A549 (cell line): ENCODE data around the gene NFIA. TPM values are rescaled to one million over a fixed set of nuclear protein-coding genes. Genes with fewer than 3 reads are reported as not detected.

Experiments used
- ATAC-seq, 2 experiments: fragments of 200-7000 bp in 1 of 2; fragments of >200 bp in 1 of 2; cut with Nextera tagmentation in 1 of 2; cut with Tn5 transposase in 1 of 2; 3 replicates each; pipeline versions ENCODE4 v1.8.0 to v1.9.1; 2018 to 2020; ENCODE audit warnings: mild to moderate bottlenecking in 1 of 2, moderate library complexity in 1 of 2
- CTCF ChIA-PET: fragments of 300-600 bp; sonication (Branson Sonifier 250); formaldehyde crosslinking; extraction: SDS; loops from one replicate; lab custom pipeline; 2021; ENCODE audit warnings: antibody characterized with exemption, inconsistent platforms; lab: Yijun Ruan, JAX
- POLR2A ChIA-PET: fragments of 350-600 bp; formaldehyde crosslinking; extraction: SDS; loops from one replicate; lab custom pipeline; 2021; ENCODE audit warnings: antibody characterized with exemption, inconsistent platforms; lab: Yijun Ruan, JAX
- DNase-seq, 2 experiments: peaks; one replicate each; pipeline versions ENCODE4 v3.0.0 to v3.0.0-alpha.2; 2011 to 2016; ENCODE audit warnings: low read depth in 1 of 2, low spot score in 1 of 2
- FAIRE-seq: peaks from 2 replicates; lab custom pipeline; 2011; peaks lifted over from hg19 to GRCh38; lab: Jason Lieb, UNC
- H3K27ac ChIP-seq, 2 experiments: fragments of >200 bp; sonication (Bioruptor Twin); formaldehyde crosslinking; 3 replicates each; pipeline ENCODE4 v1.5.1; 2016 to 2017
- H3K4me1 ChIP-seq: fragments of >200 bp; sonication (Bioruptor Twin); formaldehyde crosslinking; 3 replicates; pipeline ENCODE4 v1.6.1; 2016
- H3K4me2 ChIP-seq: fragments of >200 bp; sonication (Bioruptor Twin); formaldehyde crosslinking; 3 replicates; pipeline ENCODE4 v1.6.1; 2016
- H3K4me3 ChIP-seq: fragments of >200 bp; sonication (Bioruptor Twin); formaldehyde crosslinking; 3 replicates; pipeline ENCODE4 v1.5.1; 2016
- H3K9me3 ChIP-seq: fragments of >200 bp; sonication (Bioruptor Twin); formaldehyde crosslinking; 3 replicates; pipeline ENCODE4 v1.6.1; 2016
- BHLHE40 ChIP-seq: IDR thresholded peaks from 2 replicates; pipeline ENCODE4 v1.6.1; 2012; ENCODE audit warnings: low read depth, low read length, inconsistent platforms
- CBX8 ChIP-seq: fragments of 200-600 bp; sonication (generic); IDR thresholded peaks from 2 replicates; pipeline ENCODE4 v1.6.1; 2016
- CHD4 ChIP-seq: fragments of 200-600 bp; sonication (generic); IDR thresholded peaks from 2 replicates; pipeline ENCODE4 v1.6.1; 2016; ENCODE audit warnings: antibody characterized with exemption, mild to moderate bottlenecking, borderline replicate concordance
- E2F6 ChIP-seq: IDR thresholded peaks from 2 replicates; pipeline ENCODE4 v1.6.1; 2012; ENCODE audit warnings: low read depth, borderline replicate concordance
- EHMT2 ChIP-seq: fragments of 200-600 bp; sonication (generic); IDR thresholded peaks from 2 replicates; pipeline ENCODE4 v1.6.1; 2016; ENCODE audit warnings: antibody characterized with exemption, low read depth, mild to moderate bottlenecking, moderate library complexity
- ELK1 ChIP-seq: fragments of 150-350 bp; IDR thresholded peaks from 2 replicates; pipeline ENCODE4 v1.6.1; 2014; ENCODE audit warnings: low read depth, mild to moderate bottlenecking, low read length
- ESRRA ChIP-seq: fragments of 150-350 bp; IDR thresholded peaks from 2 replicates; pipeline ENCODE4 v1.6.1; 2014; ENCODE audit warnings: mild to moderate bottlenecking, low read length, borderline replicate concordance
- FOSB ChIP-seq: fragments of 250-450 bp; sonication (Bioruptor Pico); IDR thresholded peaks from 2 replicates; pipeline ENCODE4 v1.5.0; 2020; ENCODE audit warnings: mild to moderate bottlenecking, moderate library complexity
- FOSL2 ChIP-seq, 2 experiments: fragments of 450-650 bp in 1 of 2; fragments of >200 bp in 1 of 2; sonication (Bioruptor Twin) in 1 of 2; formaldehyde crosslinking; IDR thresholded peaks; 2 replicates each; pipeline versions ENCODE4 v1.5.0 to v1.6.1; 2016 to 2020; ENCODE audit warnings: mild to moderate bottlenecking in 1 of 2, moderate library complexity in 1 of 2
- HOXA7 ChIP-seq: fragments of 250-450 bp; sonication (Bioruptor Pico); IDR thresholded peaks from 2 replicates; pipeline ENCODE4 v1.5.0; 2020; ENCODE audit warnings: mild to moderate bottlenecking, moderate library complexity
- HOXB5 ChIP-seq: fragments of 250-450 bp; sonication (Bioruptor Pico); IDR thresholded peaks from 2 replicates; pipeline ENCODE4 v1.5.0; 2020; ENCODE audit warnings: mild to moderate bottlenecking, moderate library complexity
- KDM1A ChIP-seq: fragments of 200-600 bp; sonication (generic); IDR thresholded peaks from 2 replicates; pipeline ENCODE4 v1.6.1; 2016; ENCODE audit warnings: low read depth, mild to moderate bottlenecking
- MAX ChIP-seq: IDR thresholded peaks from 2 replicates; pipeline ENCODE4 v1.6.1; 2012
- NPAS2 ChIP-seq: fragments of 250-450 bp; sonication (Bioruptor Pico); IDR thresholded peaks from 2 replicates; pipeline ENCODE4 v1.8.0; 2022; ENCODE audit warnings: mild to moderate bottlenecking, moderate library complexity, borderline replicate concordance
- NR3C1 ChIP-seq: fragments of >200 bp; sonication (Bioruptor Twin); formaldehyde crosslinking; IDR thresholded peaks from 3 replicates; pipeline ENCODE4 v1.6.1; 2017
- POLR2A ChIP-seq: IDR thresholded peaks from 2 replicates; pipeline ENCODE4 v1.6.1; 2012; ENCODE audit warnings: mild to moderate bottlenecking, low read length
- POLR2AphosphoS2 ChIP-seq: conservative IDR thresholded peaks from 2 replicates; pipeline ENCODE4 v1.6.1; 2012; ENCODE audit warnings: low read length, improper control_type of control experiment, inconsistent platforms
- RARB ChIP-seq: fragments of 250-450 bp; sonication (Bioruptor Pico); IDR thresholded peaks from 2 replicates; pipeline ENCODE4 v1.8.0; 2021; ENCODE audit warnings: mild to moderate bottlenecking, moderate library complexity
- REST ChIP-seq: fragments of 200-600 bp; sonication (generic); IDR thresholded peaks from 2 replicates; pipeline ENCODE4 v1.6.1; 2016; ENCODE audit warnings: antibody characterized with exemption, mild to moderate bottlenecking, moderate library complexity
- RFX5 ChIP-seq: fragments of 450-650 bp; IDR thresholded peaks from 2 replicates; pipeline ENCODE4 v1.7.1; 2014; ENCODE audit warnings: antibody characterized with exemption, mild to moderate bottlenecking, moderate library complexity
- USF2 ChIP-seq: fragments of 450-650 bp; IDR thresholded peaks from 2 replicates; pipeline ENCODE4 v1.6.1; 2014; ENCODE audit warnings: antibody characterized with exemption
- ZC3H11A ChIP-seq: fragments of 450-650 bp; IDR thresholded peaks from 2 replicates; pipeline ENCODE4 v1.6.1; 2014; ENCODE audit warnings: antibody characterized with exemption, mild to moderate bottlenecking
- WGBS: methylation state at CpG from one replicate; pipeline ENCODE4 v1.1.6; 2017; ENCODE audit errors: missing lambda C conversion rate; 5-methylcytosine and 5-hydroxymethylcytosine counted together
- polyA plus RNA-seq, 4 experiments: library from polyadenylated mRNA; depleted of rRNA in 3 of 4; stranded (reverse); fragments of >200 nt; fragmentation: RNase III in 1 of 4; extraction: RNeasy Plus Mini Kit Qiagen cat#74134 plus additional on column Dnase treatment in 1 of 4; gene quantifications; 2 replicates in 3 of 4; 3 replicates in 1 of 4; pipeline ENCODE4 v1.2.3, GENCODE V29; 2011 to 2017

NFIA gene
- polyA plus RNA-seq, 2 of the 4 experiments (the other 2 are of a cell fraction) = 6.5 to 25.8 TPM

GRCh38 chr1:61379693-61380092 is 297.3 kb downstream of the NFIA start:
- Histone ChIP-seq H3K4me3 (no peak overlapping the region), H3K9me3 (no peaks in the 10 kb centered on the region), H3K27ac (no peak overlapping the region), H3K4me1 (peaks cover 7% of the 10 kb centered on the region; the same call in 1 of the 3 replicates), H3K4me2 (no peak overlapping the region)
- FAIRE-seq (no peak), DNase-seq (no peak), ATAC-seq (no peak)
- ChIA-PET CTCF (interaction anchor here (0.6 to 1.7 kb wide), 2 partner anchors 8 to 440 kb away, joined by 3 to 4 read pairs; no protein-coding TSS in a partner anchor), POLR2A (no interaction called here)
- WGBS = 90% methylated on average over 2 of the region's 2 CpGs
- TF ChIP-seq ESRRA = no peak
- TF ChIP-seq REST = no peak
- TF ChIP-seq FOSL2 (IDR thresholded peaks at IDR 0.05) = no peak
- no peak for TF ChIP-seq FOSL2 (CRISPR knock-in tag; IDR thresholded peaks at IDR 0.05)
- TF ChIP-seq POLR2AphosphoS2 = no peak
- no peak for TF ChIP-seq USF2
- no peak for TF ChIP-seq MAX
- TF ChIP-seq KDM1A = no peak
- no peak for TF ChIP-seq E2F6
- TF ChIP-seq BHLHE40 = no peak
- no peak for TF ChIP-seq ZC3H11A
- TF ChIP-seq HOXB5 (CRISPR knock-in tag) = no peak
- no peak for TF ChIP-seq RFX5
- TF ChIP-seq ELK1 = no peak
- no peak for TF ChIP-seq HOXA7 (CRISPR knock-in tag)
- no peak for TF ChIP-seq NR3C1
- no peak for TF ChIP-seq RARB
- no peak for TF ChIP-seq NPAS2 (CRISPR knock-in tag)
- TF ChIP-seq CHD4 = no peak
- no peak for TF ChIP-seq POLR2A
- no peak for TF ChIP-seq FOSB (CRISPR knock-in tag)

- ChIA-PET CTCF (no interaction called here), POLR2A (no interaction called here)
- no peak for ATAC-seq
- H3K27ac ChIP-seq = no peak overlapping the region
- no peaks in the 10 kb centered on the region for H3K9me3 ChIP-seq
- 88% methylated on average over 3 of the region's 3 CpGs for WGBS
- peaks cover 7% of the 10 kb centered on the region; the same call in 1 of the 3 replicates for H3K4me1 ChIP-seq
- no peak for TF ChIP-seq CBX8
- TF ChIP-seq NPAS2 (CRISPR knock-in tag) = no peak
- TF ChIP-seq EHMT2 = no peak
- no peak overlapping the region for H3K4me2 ChIP-seq
- DNase-seq = no peak
- FAIRE-seq = no peak
- H3K4me3 ChIP-seq = no peak overlapping the region
Observed at GRCh38 chr1:61380561-61380960, 298.2 kb downstream of the NFIA start.
